SK-N-DZ (cell line): ENCODE results near the gene TINAG.
"Not testable (repeated sequence)": the region's sequence is repeated elsewhere in the genome, so short reads cannot be mapped to it uniquely, and the experiment has no call there.

Source experiments
- DNase-seq: peaks from one replicate; pipeline ENCODE4 v3.0.0-alpha.2; 2015; ENCODE audit warnings: low spot score

TINAG gene

GRCh38 chr6:54308986-54309315, 710 bp downstream of the TINAG start:
- DNase-seq, result no peak

- no peak for DNase-seq
These were observed 2.3 kb downstream of the TINAG start for GRCh38 chr6:54310377-54311152.

GRCh38 chr6:54315656-54316055, 7.4 kb downstream of the TINAG start:
- no peak for DNase-seq

GRCh38 chr6:54320871-54321270, 12.6 kb downstream of the TINAG start:
- no peak for DNase-seq

- no peak for DNase-seq
These were observed 19.4 kb downstream of the TINAG start for GRCh38 chr6:54327631-54328030.

GRCh38 chr6:54331571-54331970, 23.3 kb downstream of the TINAG start:
- DNase-seq, result not testable (repeated sequence)

- no peak for DNase-seq
These were observed 27.6 kb downstream of the TINAG start for GRCh38 chr6:54335871-54336270.

GRCh38 chr6:54353975-54354374, 45.7 kb downstream of the TINAG start:
- no peak for DNase-seq

GRCh38 chr6:54354608-54355007, 46.4 kb downstream of the TINAG start:
- no peak for DNase-seq

- no peak for DNase-seq
These were observed 48.9 kb downstream of the TINAG start for GRCh38 chr6:54357141-54357540.

- DNase-seq, result no peak
These were observed 52.9 kb downstream of the TINAG start for GRCh38 chr6:54361188-54361587.

- DNase-seq, result no peak
These were observed 53.5 kb downstream of the TINAG start for GRCh38 chr6:54361734-54362133.

GRCh38 chr6:54366667-54367327, 58.6 kb downstream of the TINAG start:
- DNase-seq, result no peak

- no peak for DNase-seq
These were observed 69.5 kb downstream of the TINAG start for GRCh38 chr6:54377776-54378175.

- DNase-seq, result no peak
These were observed 78.1 kb downstream of the TINAG start for GRCh38 chr6:54386295-54386694.

- DNase-seq, result no peak
These were observed 82.1 kb downstream of the TINAG start for GRCh38 chr6:54390362-54390761.

GRCh38 chr6:54391577-54391976, 83.3 kb downstream of the TINAG start:
- no peak for DNase-seq

GRCh38 chr6:54403096-54403495, 94.9 kb downstream of the TINAG start:
- DNase-seq, result no peak

GRCh38 chr6:54404791-54405190, 96.5 kb downstream of the TINAG start:
- no peak for DNase-seq

GRCh38 chr6:54411767-54412166, 103.5 kb downstream of the TINAG start:
- DNase-seq, result no peak

GRCh38 chr6:54415517-54415916, 107.3 kb downstream of the TINAG start:
- no peak for DNase-seq

- no peak for DNase-seq
These were observed 111.6 kb downstream of the TINAG start for GRCh38 chr6:54419885-54420284.

- DNase-seq, result no peak
These were observed 118.8 kb downstream of the TINAG start for GRCh38 chr6:54426995-54427394.
